Brain microvascular endothelial cell (primary cell): ENCODE data around the gene ATF7IP2.

Source experiments
- DNase-seq: peaks from one replicate; pipeline ENCODE4 v3.0.0-alpha.2; 2020
- H3K27ac ChIP-seq: fragments of 250-450 bp; sonication (Bioruptor Pico); 2 replicates; pipeline ENCODE4 v1.5.1; 2020; ENCODE audit warnings: mild to moderate bottlenecking, moderate library complexity
- H3K27me3 ChIP-seq: fragments of 250-450 bp; sonication (Bioruptor Pico); replicated peaks from 2 replicates; pipeline ENCODE4 v1.5.1; 2020; ENCODE audit warnings: mild to moderate bottlenecking
- H3K36me3 ChIP-seq: fragments of 250-450 bp; sonication (Bioruptor Pico); replicated peaks from 2 replicates; pipeline ENCODE4 v1.5.1; 2020; ENCODE audit warnings: mild to moderate bottlenecking
- H3K4me3 ChIP-seq: 2 replicates; pipeline ENCODE4 v1.5.1; 2011; ENCODE audit warnings: low read depth, mild to moderate bottlenecking, control low read depth, low read length, moderate library complexity
- in situ Hi-C: cut with HindIII; loops from 2 replicates; pipeline ENCODE4 v1.10.0; 2017; ENCODE audit warnings: low sequenced_read_pairs, low pct_ligation_motif_present
- TF ChIP-seq, protein P1 (sequence below): IDR thresholded peaks from 2 replicates; pipeline ENCODE4 v1.5.1; 2011; ENCODE audit warnings: low read depth, mild to moderate bottlenecking, moderate library complexity, low read length, control low read depth, inconsistent platforms; ENCODE audit errors: missing control alignments

The ATF7IP2 gene

DNA sequence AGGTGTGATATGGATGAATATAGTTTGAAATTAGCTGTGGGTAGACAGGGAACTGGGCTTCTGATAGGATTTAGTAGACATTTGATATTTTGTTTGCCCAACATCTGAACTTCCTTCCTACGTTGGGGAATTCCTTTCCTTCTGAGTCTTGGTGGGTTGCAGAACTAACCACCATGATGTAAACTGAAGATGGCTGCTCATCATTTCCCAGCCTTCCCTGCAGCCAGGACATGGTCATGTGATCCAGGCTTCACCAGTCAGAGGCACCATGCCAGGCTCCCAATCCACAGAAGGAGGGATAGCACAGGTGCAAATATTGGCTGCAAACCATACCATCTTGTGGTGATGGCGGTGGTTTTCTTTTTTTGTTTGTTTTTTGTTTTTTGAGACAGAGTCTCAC, 137.1 kb downstream of the ATF7IP2 start:
- no peaks in the 10 kb centered on the region for H3K27me3 ChIP-seq
- no peak for DNase-seq
- in situ Hi-C loops = no loop called here
- no peak overlapping the region for H3K4me3 ChIP-seq
- TF ChIP-seq, protein P1, sequence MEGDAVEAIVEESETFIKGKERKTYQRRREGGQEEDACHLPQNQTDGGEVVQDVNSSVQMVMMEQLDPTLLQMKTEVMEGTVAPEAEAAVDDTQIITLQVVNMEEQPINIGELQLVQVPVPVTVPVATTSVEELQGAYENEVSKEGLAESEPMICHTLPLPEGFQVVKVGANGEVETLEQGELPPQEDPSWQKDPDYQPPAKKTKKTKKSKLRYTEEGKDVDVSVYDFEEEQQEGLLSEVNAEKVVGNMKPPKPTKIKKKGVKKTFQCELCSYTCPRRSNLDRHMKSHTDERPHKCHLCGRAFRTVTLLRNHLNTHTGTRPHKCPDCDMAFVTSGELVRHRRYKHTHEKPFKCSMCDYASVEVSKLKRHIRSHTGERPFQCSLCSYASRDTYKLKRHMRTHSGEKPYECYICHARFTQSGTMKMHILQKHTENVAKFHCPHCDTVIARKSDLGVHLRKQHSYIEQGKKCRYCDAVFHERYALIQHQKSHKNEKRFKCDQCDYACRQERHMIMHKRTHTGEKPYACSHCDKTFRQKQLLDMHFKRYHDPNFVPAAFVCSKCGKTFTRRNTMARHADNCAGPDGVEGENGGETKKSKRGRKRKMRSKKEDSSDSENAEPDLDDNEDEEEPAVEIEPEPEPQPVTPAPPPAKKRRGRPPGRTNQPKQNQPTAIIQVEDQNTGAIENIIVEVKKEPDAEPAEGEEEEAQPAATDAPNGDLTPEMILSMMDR = no peak
- no peak overlapping the region for H3K27ac ChIP-seq
- H3K36me3 ChIP-seq = no peaks in the 10 kb centered on the region

DNA sequence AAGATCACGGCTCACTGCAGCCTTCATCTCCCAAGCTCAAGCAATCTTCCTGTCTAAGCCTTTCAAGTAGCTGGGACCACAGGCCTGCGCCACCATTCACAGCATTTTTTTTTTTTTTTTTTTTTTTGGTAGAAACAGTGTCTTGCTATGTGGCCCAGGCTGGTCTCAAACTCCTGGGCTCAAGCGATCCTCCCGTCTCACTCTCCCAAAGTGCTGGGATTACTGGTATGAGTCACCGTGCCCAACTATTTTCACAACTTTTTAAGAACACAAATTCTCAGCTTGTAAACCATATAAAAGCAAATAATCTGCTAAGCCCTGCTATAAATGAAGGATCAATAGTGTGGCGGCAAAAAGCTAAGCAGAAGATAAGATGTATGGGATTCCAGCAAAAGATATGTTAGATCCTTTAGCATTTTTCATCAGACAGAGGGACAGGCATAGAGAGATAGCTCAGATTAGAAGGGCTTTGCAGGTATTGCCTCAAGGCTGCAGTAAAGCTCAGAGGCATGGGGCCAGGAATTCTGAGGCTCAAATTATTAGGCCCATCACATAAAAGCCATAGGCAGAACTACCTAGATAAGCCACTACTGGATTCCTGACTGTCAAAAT, 139.5 kb downstream of the ATF7IP2 start:
- H3K4me3 ChIP-seq = no peak overlapping the region
- in situ Hi-C loops = loop anchor here (25.0 kb wide), 1 partner anchor 212 kb away; the partner anchor contains the start of gene NUBP1
- H3K27ac ChIP-seq = no peak overlapping the region
- H3K36me3 ChIP-seq = no peaks in the 10 kb centered on the region
- TF ChIP-seq, protein P1 = no peak
- H3K27me3 ChIP-seq = no peaks in the 10 kb centered on the region
- no peak for DNase-seq

DNA sequence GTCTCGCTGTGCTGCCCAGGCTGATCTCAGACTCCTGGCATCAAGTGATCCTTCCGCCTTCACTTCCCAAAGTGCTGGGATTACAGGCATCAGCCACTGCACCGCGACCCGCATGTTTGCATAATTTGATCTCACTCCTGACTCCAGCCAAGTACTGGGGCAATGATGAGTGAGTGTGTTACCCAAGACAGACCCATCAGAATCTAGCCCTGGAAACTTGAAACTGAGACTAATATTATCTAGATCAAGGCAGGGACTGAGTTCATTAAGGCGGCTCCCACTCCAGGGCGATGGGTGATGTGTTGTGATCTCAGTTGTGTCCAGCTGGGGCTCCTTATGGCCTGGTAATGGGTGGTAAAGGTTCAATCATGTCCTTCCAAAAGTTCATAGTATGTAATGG, 141.1 kb downstream of the ATF7IP2 start:
- DNase-seq = no peak
- in situ Hi-C loops = loop anchor here (25.0 kb wide), 1 partner anchor 210 kb away; the partner anchor contains the start of gene NUBP1
- H3K27me3 ChIP-seq = no peaks in the 10 kb centered on the region
- no peak overlapping the region for H3K27ac ChIP-seq
- no peak overlapping the region for H3K4me3 ChIP-seq
- no peaks in the 10 kb centered on the region for H3K36me3 ChIP-seq
- TF ChIP-seq, protein P1 = no peak

DNA sequence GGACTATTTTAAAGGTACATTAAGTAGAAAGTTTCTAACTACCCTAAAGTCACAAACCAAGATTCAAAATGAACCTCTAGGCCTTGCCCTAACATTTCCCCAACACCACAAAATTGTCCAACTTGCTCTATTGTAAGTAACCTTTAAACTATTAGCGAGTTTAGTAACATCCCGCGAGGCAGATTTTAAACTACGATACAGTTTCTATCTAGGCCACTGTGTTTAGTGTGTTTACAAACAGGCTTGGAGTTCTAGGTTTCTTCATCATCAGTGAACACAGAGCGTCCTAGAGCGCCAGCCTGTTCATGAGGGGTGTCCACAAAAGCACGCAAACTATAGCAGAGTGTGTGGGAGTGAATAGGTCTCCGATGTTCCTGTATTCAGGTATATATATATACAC, 142.8 kb downstream of the ATF7IP2 start:
- TF ChIP-seq, protein P1 = no peak
- no peak for DNase-seq
- Histone ChIP-seq H3K27ac (no peak overlapping the region), H3K27me3 (no peaks in the 10 kb centered on the region), H3K36me3 (no peaks in the 10 kb centered on the region), H3K4me3 (no peak overlapping the region)
- in situ Hi-C loops = loop anchor here (25.0 kb wide), 1 partner anchor 209 kb away; the partner anchor contains the start of gene NUBP1

DNA sequence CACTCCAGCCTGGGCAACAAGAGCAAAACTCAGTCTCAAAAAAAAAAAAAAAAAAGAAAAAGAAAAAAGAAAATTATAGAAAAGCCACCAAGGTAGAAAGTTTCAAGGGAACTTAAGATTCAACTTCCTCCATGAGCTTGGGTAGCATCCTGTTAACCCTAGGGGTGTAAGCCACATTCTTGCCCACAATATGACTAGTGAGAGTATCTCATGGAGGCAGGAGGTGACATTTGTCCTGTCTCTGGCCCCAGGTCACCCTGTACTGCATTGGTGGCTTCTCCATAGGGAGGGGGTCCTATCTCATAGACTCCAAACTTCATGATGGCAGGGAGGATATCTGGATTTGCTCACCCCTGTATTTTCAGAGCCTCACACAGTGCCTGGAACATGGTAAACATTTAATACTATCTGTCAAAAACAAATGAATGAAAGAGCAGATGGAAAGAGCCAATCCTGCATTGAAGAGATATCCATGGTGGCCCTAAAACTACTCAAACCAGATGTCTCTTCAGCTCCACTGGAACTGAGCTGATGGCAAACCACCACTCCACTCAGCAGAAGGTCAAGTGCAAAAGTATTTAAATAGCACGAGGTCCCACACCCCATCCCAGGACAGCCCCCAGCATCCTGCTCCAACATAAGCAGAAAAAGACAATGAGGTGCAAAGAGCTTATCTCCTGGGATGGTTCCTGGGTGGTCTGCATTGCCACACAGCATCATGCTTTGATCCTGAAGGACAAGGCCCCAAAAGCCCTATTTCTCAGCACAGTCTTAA, 144.2 kb downstream of the ATF7IP2 start:
- H3K36me3 ChIP-seq = no peaks in the 10 kb centered on the region
- H3K27ac ChIP-seq = no peak overlapping the region
- in situ Hi-C loops = loop anchor here (25.0 kb wide), 1 partner anchor 207 kb away; the partner anchor contains the start of gene NUBP1
- H3K27me3 ChIP-seq = no peaks in the 10 kb centered on the region
- TF ChIP-seq, protein P1 = no peak
- H3K4me3 ChIP-seq = no peak overlapping the region
- no peak for DNase-seq
